HL-60/S4 treated with phorbol 12-myristate 13-acetate at 8.2 ng/mL for 4 days and 3 days (cell line): ENCODE results near the gene CDCP1.

ENCODE experiments used
- in situ Hi-C: fragments of 300-500 bp; cut with MboI; formaldehyde crosslinking; loops from 2 replicates; pipeline ENCODE4 v1.15.0; 2022; ENCODE audit warnings: low sequenced_read_pairs

Gene CDCP1, protein sequence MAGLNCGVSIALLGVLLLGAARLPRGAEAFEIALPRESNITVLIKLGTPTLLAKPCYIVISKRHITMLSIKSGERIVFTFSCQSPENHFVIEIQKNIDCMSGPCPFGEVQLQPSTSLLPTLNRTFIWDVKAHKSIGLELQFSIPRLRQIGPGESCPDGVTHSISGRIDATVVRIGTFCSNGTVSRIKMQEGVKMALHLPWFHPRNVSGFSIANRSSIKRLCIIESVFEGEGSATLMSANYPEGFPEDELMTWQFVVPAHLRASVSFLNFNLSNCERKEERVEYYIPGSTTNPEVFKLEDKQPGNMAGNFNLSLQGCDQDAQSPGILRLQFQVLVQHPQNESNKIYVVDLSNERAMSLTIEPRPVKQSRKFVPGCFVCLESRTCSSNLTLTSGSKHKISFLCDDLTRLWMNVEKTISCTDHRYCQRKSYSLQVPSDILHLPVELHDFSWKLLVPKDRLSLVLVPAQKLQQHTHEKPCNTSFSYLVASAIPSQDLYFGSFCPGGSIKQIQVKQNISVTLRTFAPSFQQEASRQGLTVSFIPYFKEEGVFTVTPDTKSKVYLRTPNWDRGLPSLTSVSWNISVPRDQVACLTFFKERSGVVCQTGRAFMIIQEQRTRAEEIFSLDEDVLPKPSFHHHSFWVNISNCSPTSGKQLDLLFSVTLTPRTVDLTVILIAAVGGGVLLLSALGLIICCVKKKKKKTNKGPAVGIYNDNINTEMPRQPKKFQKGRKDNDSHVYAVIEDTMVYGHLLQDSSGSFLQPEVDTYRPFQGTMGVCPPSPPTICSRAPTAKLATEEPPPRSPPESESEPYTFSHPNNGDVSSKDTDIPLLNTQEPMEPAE

DNA sequence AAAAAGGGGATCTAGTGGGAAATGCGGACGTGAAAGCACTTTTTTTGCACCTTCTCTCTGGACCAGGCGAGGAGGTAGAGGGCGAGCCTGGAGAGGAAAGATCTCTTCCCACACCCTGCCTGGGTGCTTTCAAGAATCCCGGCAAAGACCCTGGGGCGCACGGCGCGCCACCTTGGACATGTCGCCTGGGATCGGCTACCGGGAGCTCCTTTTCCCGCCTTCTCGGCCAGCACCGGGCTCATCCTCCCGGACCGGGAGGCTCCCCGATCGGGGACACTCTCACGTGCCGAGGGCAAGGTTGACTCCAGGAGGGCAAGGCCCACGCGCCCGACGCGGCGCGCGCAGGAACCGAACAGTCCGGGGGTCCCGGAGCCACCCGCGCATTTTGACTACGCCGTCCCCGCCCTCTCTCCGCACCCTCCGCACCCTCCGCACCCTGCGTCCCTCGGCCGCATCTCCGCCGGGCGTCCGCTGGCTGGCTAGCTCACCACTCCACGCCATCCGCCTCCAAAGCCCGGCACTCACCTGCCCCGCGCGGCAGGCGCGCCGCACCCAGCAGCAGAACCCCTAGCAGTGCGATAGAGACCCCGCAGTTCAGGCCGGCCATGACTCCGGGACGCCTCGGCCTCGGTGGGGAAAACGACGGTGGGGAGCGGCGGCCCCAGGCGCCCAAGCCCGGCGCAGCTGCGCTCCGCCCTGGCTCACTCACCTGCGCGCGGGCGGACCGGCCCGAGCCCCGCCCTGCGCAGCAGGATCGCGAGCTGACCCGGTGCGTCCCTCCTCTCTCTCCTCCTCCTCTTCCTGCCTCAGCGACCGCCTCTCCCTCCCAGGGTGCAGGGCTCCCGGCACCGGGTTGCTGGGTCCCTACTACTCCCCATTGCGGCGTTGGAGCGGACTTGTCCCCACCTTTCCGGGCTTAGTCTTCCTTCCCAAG is at the start of gene CDCP1:
CDCP1 (minus strand) TSS at position 698 of the 934 bp plus-strand sequence; CDS start at position 607, 91 bp downstream.
- in situ Hi-C loops: no loop called here

DNA sequence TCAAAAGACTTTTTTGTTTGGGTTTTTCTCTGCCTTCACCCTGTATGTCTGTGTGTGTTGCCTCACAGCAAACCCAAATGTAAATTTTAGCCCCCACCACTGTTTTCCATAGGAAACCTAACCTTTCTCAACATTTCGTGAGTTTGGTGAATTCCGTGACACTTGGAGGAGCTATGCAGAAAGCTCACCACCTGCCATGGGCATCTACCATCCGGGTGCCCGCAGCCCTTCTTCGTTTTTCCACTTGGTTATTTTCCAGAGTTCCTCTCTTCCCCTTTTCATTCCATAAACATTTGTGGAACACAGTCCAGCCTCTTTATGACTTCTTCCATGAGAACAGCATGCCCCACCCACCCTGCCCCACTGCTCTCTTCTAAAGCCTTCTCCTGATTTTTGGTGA is 48.6 kb upstream of the CDCP1 start:
- in situ Hi-C loops: no loop called here

DNA sequence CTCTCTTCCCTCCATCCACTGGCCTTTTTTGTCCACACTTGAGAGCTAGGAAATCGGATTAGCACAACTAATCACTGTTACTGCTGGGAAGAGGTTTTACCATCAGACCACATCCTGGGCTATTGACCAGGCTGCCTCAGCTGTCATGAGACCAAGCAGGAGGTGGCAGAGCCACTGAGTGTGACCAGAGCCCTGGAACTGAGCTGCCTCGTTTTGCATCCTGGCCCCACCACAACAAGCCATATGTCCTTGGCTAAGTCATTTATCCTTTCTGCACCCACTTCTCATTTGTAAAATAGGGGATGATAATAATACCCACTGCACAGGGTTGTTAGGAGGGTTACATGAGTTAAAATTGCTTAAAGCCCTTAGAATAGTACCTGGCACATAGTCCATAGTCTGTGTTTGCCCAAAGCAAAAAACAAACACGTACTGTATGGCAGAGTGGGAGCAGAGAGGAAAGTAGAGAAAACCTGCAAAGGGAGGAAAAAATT is 45.8 kb upstream of the CDCP1 start:
- in situ Hi-C loops: no loop called here

DNA sequence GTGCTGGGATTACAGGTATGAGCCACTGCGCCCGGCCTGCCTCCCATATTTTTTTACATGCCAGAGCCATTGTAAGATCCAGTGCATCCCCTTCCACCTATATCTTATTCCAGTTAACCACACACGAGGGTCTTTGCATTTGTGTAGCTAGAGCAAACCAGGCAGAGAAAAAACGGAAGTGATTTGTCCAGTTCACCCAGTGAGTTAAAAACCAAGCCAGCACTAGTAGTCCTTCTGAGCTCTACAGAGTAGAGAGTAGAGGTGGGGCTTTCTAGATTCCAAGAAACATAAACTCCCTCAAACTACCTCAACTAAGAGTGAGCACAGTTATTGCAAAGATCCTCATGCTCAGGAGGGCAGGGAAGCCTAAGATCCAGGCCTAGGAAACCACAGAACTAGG is 45.2 kb upstream of the CDCP1 start:
- in situ Hi-C loops: no loop called here

DNA sequence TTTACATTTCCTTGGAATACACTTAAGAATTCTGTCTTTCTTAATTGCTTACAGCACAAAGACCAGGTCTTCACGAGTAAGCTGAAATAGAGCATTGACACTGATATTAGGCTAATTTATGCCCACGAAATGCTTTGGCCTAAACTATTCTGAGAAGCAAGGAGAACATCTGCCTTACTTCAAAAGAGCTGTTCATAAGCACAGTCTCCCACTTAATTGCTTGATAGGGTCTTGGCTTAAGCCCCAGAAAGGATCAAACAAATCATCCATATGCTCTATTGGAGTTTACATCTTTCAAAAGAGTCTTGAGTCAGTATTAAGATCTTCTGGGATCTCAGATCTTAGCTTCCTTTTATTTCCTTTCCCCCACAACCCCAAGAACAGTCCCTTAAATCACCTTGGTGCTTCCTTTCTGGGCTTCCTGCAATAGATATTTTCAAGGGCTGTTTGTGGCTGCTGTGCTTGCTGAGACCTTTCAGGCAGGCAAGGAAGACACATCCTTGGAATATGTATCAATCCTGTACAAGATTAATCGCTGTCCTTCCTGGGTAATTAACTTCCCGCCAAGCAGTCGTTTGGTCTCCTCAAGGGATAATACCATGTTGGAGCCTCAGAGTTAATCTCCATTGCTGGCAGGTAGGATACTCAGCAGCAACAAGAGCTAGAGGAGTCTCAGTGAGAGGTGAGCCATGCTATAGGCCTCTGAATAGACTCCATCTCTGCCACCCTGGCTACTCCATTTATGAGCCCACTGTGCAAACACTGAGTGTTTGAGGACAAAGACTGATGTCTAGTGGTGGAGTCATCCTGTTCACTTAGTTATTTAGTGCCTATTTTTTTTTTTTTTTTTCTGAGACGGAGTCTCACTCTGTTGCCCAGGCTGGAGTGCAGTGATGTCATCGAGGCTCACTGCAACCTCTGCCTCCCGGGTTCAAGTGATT is 42.8 kb upstream of the CDCP1 start:
- in situ Hi-C loops: no loop called here

DNA sequence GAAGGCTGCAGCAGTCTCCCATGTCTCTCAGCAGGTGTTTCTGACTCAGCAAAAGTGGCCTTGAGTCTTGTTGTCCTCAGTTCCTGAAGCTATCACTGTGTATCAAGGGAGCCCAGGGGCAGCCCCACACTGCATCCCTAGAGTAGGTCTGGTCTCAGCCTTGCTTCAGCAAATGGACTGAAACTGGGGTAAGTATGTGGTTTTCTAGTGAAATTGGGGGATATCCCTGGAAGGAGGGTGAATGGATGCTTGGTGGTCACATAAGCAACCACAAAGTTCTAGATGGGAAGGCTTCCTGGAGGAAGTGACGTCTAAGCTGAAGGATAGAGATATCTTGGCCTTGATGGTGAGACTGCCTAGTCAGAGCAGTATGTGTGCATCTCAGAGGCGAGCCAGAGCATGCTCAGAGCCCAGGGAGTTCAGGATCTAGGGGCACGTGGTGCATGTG is 41.5 kb upstream of the CDCP1 start:
- in situ Hi-C loops: no loop called here

DNA sequence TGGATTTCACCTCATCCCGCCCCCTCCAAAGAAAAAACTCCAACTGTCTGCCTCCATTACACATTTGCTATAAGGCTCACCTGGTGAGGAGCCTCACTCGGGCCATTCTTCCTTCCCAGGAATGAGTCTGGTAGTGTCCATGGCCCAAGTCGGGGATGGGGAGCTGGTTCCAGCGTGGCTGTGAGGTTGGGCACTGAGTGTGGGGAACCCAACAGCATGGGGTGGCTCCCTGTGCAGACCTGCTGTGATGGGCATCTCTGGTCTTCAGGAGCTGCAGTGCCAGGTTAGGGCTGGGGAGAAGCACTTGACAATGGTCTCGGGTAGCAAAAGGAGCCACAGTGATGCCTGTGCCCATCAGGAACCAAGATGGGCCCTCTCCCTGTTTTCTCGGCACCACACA is 40.7 kb upstream of the CDCP1 start:
- in situ Hi-C loops: no loop called here

DNA sequence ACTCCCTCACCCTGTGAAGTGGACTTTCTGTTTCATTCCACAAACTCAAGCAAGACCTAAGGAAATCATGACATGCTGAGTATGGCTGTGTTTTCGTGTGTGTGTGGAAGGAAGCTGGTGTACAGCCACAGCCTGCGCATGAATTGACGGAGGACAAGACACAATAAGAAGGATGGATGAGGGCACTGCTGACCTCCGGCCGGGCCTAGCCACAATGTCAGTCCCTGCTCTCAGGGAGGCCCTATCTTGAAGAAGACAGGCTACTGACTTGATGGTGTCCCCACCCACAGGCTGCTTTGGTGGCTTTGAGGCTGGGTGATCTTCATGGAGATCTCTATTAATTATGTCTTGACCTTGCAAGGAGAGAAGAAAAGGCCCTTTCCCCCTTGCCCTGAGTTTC is 39.3 kb upstream of the CDCP1 start:
- in situ Hi-C loops: no loop called here

DNA sequence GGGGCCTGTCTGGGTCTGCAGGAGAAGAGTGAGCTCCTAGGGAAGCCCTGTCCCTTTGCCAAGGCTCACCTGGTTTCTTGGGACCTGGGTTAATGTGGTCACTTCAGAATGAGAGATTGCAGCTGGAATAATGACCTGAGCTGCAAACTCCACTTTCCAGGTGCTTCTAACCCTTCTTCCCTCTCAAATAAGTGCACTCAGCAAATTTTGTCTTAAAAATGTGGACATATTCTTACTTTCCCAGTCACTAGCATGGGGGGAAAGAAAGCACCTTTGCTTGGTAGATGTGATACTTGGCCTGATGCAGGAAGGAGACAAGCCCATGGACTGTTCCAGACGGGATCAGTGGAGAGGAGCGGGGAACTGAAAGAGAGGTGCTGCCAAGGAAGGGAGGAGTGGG is 38.9 kb upstream of the CDCP1 start:
- in situ Hi-C loops: no loop called here

DNA sequence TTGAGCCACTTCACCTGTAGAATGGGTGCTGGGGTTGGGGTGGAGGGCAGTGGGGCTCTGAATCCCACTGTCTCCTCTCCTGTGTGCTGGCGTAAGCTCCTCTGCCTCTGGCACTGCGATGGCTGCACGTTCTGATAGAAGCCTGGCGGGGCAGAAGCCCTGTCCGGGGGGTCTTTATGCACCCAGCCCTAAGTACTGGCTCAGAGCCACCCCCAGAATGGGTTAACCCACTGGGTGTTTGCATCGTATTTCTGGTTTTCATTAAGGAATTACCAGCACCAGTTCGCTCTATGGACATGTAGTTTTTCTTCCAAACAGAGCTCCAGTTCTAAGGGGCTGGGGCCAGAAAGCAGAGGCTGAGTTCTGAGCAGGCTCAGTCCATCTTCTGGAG is 37.7 kb upstream of the CDCP1 start:
- in situ Hi-C loops: no loop called here

DNA sequence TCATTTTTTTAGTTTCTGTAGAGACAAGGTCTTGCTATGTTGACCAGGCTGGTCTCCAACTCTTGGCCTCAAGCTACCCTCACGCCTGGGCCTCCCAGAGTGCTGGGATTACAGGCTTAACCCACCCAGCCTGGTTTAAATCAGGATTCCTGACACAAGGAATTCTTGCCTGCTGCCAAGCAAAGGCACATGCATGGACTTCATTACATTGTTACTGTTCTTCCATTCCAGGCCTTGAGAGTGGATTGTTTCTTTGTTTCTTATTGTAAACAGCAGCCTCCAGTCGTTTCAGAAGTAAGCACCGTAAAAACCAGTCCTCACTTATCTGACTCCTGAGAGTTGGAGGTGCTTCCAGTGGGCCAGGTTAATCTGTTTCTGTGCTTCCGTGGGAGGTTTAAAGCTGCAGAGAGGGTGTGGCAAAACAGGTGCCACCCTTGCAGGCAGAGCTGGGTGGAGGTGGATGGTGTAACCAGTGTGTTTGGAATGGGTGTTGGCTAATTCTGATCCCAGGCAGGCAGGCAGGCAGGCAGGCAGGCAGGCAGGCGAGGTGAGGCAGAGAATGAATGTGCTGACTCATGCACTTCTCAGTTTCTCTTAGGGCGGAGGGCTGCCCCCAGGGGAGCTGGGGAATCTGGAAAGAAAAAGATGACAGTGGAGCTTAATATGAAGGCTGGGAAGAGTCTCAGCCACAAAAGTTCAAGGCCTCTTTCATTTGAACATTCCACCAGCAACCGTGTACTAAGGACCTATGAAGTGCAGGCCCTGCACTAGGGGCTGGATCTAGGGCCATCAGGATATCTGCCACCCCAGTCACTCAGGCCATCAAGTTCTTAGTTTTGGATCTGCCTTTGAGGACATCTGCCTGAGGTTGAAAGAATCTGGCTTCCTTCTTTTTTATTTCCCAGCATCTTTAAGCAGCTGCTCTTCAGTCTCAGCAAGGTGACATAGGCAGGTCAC is 37.0 kb upstream of the CDCP1 start:
- in situ Hi-C loops: no loop called here

DNA sequence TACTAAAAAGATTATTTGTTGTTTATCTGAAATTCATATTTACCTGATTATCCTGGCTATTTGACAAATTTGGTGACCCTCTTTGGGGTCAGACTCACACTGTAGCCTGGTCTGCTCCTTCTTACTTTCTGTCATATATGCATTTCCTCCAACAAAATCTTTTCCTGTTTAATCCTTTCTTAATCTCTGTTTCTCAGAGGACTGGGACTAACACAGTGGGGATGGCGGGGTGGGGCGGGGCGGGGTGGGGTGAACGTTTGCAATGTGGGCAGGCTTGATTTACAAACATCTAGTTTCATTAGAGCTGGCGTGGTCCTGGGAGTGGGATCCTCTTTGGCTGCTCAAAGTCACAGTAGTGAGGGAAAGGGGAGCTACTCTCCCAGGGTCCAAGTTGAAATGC is 35.3 kb upstream of the CDCP1 start:
- in situ Hi-C loops: no loop called here

DNA sequence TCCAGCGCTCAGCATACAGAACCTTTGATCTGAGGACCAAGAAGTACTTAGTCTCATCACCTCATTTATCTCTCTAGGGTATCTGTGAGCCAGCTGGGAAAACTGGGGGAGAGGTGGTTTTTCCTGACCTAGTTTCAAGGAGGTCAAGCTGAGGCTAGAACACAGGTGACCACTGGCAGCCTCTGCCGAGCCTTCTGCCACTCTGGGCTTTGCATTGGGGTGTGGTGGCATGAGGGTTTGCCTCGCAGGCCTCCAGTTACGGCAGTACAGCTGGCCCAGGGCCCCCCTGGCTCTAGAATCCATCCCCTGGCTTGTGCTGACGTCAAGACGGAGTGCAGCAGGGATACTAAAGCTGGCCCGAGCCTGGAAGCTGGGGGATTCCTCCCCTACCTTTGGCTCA is 34.7 kb upstream of the CDCP1 start:
- in situ Hi-C loops: no loop called here

DNA sequence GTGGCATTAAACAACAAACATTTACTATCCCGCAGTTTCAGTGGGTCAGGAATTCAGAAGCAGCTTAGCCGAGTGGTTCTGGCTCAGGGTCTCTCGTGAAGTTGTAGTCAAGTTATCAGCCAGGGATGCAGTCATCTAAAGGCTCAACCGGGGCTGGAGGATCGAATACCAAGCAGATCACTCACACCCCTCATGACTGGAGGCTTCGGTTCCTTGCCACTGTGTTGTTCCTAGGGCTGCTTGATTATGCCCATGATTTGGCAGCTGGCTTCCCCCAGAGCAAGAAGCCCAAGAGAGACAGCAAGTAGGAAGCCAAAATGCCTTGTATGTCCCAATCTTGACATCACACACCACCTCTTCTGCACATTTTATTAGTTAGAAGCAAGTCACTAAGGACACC is 33.9 kb upstream of the CDCP1 start:
- in situ Hi-C loops: no loop called here

DNA sequence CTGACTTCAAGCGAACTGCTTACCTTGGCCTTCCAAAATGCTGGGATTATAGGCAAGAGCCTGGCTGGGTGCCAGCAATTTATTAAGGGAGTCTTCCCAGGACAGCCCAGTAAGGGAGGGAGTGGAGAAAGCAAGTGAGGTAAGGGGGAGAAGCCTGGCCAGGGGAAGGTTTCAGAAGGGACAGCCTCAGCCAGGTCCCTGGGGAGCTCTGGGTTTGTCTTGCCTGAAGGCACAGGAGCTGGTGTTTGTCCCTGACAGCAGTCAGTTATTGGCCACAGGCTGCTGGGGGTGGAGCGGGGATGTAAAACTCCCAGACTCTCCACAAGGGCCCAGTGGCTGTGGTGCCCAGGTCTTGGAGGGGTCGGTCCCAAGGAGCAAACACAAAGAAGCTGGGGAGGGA is 33.0 kb upstream of the CDCP1 start:
- in situ Hi-C loops: no loop called here

DNA sequence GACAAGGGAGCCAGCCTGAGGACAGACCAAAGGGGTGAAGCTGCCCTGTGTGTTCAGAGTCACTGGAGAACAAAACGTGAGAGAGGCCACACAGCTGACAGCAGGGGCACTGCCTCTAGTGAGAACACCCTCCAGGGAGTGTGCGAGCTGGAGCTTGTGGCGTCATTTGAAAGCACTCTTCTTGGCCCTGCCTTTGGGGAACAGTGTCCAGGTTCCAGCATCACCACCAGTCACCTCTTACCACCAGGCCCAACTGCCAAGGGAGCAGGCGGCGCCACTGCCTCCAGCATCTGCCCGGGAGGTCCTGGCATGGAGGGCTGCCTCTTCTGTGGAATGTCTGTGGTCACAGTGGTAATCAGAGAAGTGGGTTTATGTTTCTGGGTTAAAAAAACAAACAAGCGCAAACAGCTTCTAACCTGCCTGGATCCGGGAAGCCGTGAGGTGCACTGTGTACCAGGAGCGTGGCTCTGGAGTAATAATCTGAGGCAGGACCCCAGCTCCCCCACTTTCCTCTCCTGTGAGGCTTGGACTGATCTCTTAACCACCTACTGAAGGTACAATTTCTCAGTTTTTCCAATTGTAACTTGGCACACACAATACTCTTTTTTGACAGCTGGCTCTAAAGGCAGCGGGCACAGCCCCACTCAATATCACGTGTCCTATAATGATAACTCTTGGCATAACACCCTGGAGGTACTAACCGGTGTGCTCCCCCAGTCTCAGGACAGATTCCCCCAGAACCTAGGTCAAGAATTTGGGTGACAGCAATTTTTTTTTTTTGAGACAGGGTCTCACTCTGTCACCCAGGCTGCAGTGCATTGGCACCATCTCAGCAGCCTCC is 32.2 kb upstream of the CDCP1 start:
- in situ Hi-C loops: no loop called here

DNA sequence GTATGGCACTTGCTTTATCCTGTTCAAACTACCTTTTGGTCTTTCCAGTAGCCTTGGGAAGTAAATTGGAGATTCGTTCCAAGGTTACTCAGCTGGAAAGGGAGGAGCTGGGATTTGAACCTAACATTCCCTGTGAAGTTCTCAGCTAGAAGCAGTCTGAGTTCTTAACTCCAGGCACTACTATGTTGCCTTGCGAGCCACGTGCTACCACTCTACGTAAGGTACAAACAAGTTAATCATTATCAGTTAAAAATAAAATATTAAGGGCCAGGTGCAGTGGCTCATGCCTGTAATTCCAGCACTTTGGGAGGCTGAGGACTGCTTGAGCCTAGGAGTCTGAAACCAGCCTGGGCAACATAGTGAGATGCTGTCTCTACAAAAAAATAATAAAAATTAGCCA is 30.7 kb upstream of the CDCP1 start:
- in situ Hi-C loops: no loop called here

DNA sequence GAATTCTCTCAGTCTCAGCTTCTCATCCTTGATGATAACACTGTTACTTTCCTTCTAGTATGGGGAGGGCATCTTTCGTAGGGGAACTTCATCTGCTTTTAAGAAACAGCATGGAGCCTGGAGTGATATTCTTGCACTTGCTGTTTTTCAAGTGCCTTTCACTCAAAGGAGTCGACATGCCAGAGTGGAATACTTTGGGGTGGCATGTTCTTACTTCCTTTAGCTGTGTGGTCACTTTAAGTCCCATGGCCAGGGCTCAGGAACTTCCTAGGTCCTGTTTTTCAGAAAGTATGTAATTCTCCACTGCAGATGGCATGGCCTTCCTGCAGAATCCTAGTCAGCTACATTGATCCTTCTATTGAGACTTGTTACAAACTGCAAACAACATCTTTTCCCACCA is 28.1 kb upstream of the CDCP1 start:
- in situ Hi-C loops: no loop called here
